MM.1S (cell line): ENCODE results near the gene DENND1A.
A peak's percentile ranks its signal among the peaks of the same experiment; 100 is the strongest.

Source experiments
- DNase-seq: peaks from one replicate; pipeline ENCODE4 v3.0.0-alpha.2; 2015
- H2AFZ ChIP-seq: fragments of 300-600 bp; sonication (generic); 2 replicates; pipeline ENCODE4 v1.6.0; 2016; ENCODE audit warnings: antibody characterized with exemption, low read length
- H3F3A ChIP-seq: fragments of 300-600 bp; sonication (generic); 2 replicates; pipeline ENCODE4 v1.6.1; 2016; ENCODE audit warnings: mild to moderate bottlenecking, antibody characterized with exemption, low read length, moderate library complexity, mixed read lengths; ENCODE audit not compliant: insufficient read depth
- H3K27ac ChIP-seq: fragments of 300-600 bp; sonication (generic); 2 replicates; pipeline ENCODE4 v1.5.1; 2016; ENCODE audit warnings: mild to moderate bottlenecking, low read length
- H3K27me3 ChIP-seq: fragments of 300-600 bp; sonication (generic); replicated peaks from 2 replicates; pipeline ENCODE4 v1.6.0; 2016; ENCODE audit warnings: low read length; ENCODE audit not compliant: insufficient read depth
- H3K36me3 ChIP-seq: fragments of 300-600 bp; sonication (generic); replicated peaks from 2 replicates; pipeline ENCODE4 v1.6.1; 2016; ENCODE audit warnings: mild to moderate bottlenecking, low read length, mixed read lengths; ENCODE audit not compliant: insufficient read depth
- H3K4me1 ChIP-seq: fragments of 300-600 bp; sonication (generic); 2 replicates; pipeline ENCODE4 v1.6.1; 2016; ENCODE audit warnings: low read length, mixed read lengths
- H3K4me2 ChIP-seq: fragments of 300-600 bp; sonication (generic); 2 replicates; pipeline ENCODE4 v1.6.0; 2016; ENCODE audit warnings: low read depth, low read length
- H3K4me3 ChIP-seq: fragments of 300-600 bp; sonication (generic); 2 replicates; pipeline ENCODE4 v1.5.1; 2016; ENCODE audit warnings: low read length, mixed read lengths
- H3K79me2 ChIP-seq: fragments of 300-600 bp; sonication (generic); 2 replicates; pipeline ENCODE4 v1.6.1; 2016; ENCODE audit warnings: mixed run types, low read length, mixed read lengths
- H3K9ac ChIP-seq: fragments of 300-600 bp; sonication (generic); 2 replicates; pipeline ENCODE4 v1.6.1; 2016; ENCODE audit warnings: low read length, mixed read lengths
- H3K9me2 ChIP-seq: fragments of 300-600 bp; sonication (generic); replicated peaks from 2 replicates; pipeline ENCODE4 v1.6.1; 2016; ENCODE audit warnings: mild to moderate bottlenecking, low read length, mixed read lengths; ENCODE audit not compliant: insufficient read depth
- H3K9me3 ChIP-seq: fragments of 300-600 bp; sonication (generic); replicated peaks from 2 replicates; pipeline ENCODE4 v1.6.1; 2016; ENCODE audit warnings: mild to moderate bottlenecking, low read length, mixed read lengths; ENCODE audit not compliant: insufficient read depth
- H4K20me1 ChIP-seq: fragments of 300-600 bp; sonication (generic); 2 replicates; pipeline ENCODE4 v1.6.1; 2016; ENCODE audit warnings: mild to moderate bottlenecking, low read length, moderate library complexity, mixed read lengths; ENCODE audit not compliant: insufficient read depth
- CTCF ChIP-seq: fragments of 300-600 bp; sonication (generic); IDR thresholded peaks from 2 replicates; pipeline ENCODE4 v1.5.1; 2016; ENCODE audit warnings: antibody characterized with exemption, low read length, mixed read lengths
- EZH2 ChIP-seq: fragments of 300-600 bp; sonication (generic); optimal IDR thresholded peaks from 2 replicates; pipeline ENCODE3; 2017; ENCODE audit warnings: low read depth, mild to moderate bottlenecking, antibody characterized with exemption, low read length, mixed read lengths
- EZH2phosphoT487 ChIP-seq: fragments of 300-600 bp; sonication (generic); IDR thresholded peaks from 2 replicates; pipeline ENCODE4 v1.6.1; 2018; ENCODE audit warnings: antibody characterized with exemption, low read length

DENND1A gene

GRCh38 chr9:123834889-123835562, 94.9 kb downstream of the DENND1A start:
- H3K79me2 ChIP-seq, result peaks cover 14% of the 10 kb centered on the region
- no peaks in the 10 kb centered on the region for H4K20me1 ChIP-seq
- TF ChIP-seq EZH2phosphoT487, result no peak
- no peak for TF ChIP-seq EZH2
- no peak for TF ChIP-seq CTCF
- H3F3A ChIP-seq, result no peaks in the 10 kb centered on the region
- H2AFZ ChIP-seq, result 0 out of 2 replicates have a peak overlapping the region, but pooled peaks have one; percentile 2
- H3K9me3 ChIP-seq, result no peaks in the 10 kb centered on the region
- no peak overlapping the region for H3K9ac ChIP-seq
- H3K4me3 ChIP-seq, result peak overlapping the region; percentile 18
- no peaks in the 10 kb centered on the region for H3K27me3 ChIP-seq
- peak; percentile 62 for DNase-seq
- H3K4me1 ChIP-seq, result peaks cover 18% of the 10 kb centered on the region
- no peaks in the 10 kb centered on the region for H3K36me3 ChIP-seq
- peak overlapping the region; percentile 8; the same call in 1 of the 2 replicates for H3K27ac ChIP-seq
- H3K4me2 ChIP-seq, result peak overlapping the region; percentile 58
- H3K9me2 ChIP-seq, result no peaks in the 10 kb centered on the region

DNA sequence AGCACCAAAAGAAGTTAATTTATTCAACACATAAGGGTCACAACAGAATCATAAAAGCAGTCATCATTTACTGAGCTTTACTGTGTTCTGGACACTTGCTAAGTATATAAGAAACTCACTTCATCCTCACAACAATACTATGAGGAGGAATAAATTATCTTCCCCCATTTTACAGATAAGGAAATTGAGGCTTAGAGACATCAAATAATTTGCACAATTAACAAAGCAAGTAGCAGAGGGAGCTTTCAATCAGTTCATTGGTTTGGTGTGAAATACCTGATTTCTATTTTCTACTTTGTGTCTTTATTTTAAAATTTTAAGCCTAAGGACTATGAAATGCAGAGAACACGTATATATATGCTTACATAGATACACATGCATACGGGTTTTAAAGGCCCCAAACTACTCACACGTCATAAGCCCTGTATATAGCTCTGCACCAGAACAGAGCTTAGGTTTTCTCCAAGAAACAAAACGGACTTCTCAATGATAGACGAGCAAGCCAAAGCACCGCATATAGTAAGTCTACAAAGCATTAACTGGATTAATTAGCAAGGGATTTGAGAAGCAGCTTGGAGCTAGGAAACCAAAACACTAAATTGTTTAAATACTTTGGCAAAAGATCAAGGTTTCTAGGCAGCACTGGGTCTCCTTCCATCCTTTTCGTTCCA, 95.6 kb downstream of the DENND1A start:
- Histone ChIP-seq H3K4me1 (peaks cover 18% of the 10 kb centered on the region), H3F3A (no peaks in the 10 kb centered on the region), H3K79me2 (peaks cover 14% of the 10 kb centered on the region), H3K9me2 (no peaks in the 10 kb centered on the region), H3K4me2 (peak overlapping the region; percentile 58), H3K9ac (no peak overlapping the region), H3K36me3 (no peaks in the 10 kb centered on the region), H3K27me3 (no peaks in the 10 kb centered on the region), H3K27ac (no peak overlapping the region), H3K9me3 (no peaks in the 10 kb centered on the region), H2AFZ (no peak overlapping the region), H4K20me1 (no peaks in the 10 kb centered on the region), H3K4me3 (peak overlapping the region; percentile 18; the same call in 1 of the 2 replicates)
- TF ChIP-seq CTCF, result no peak
- TF ChIP-seq EZH2phosphoT487, result no peak
- TF ChIP-seq EZH2, result no peak
- DNase-seq, result no peak

- H3K9me3 ChIP-seq, result no peaks in the 10 kb centered on the region
- no peak overlapping the region for H3K4me2 ChIP-seq
- no peaks in the 10 kb centered on the region for H3K9me2 ChIP-seq
- no peak for DNase-seq
- H3K36me3 ChIP-seq, result no peaks in the 10 kb centered on the region
- no peak overlapping the region for H3K27ac ChIP-seq
- TF ChIP-seq EZH2, result no peak
- TF ChIP-seq CTCF, result no peak
- TF ChIP-seq EZH2phosphoT487, result no peak
- no peaks in the 10 kb centered on the region for H3F3A ChIP-seq
- H3K79me2 ChIP-seq, result peaks cover 14% of the 10 kb centered on the region
- H3K4me3 ChIP-seq, result no peak overlapping the region
- H3K9ac ChIP-seq, result no peak overlapping the region
- peaks cover 18% of the 10 kb centered on the region for H3K4me1 ChIP-seq
- H2AFZ ChIP-seq, result no peak overlapping the region
- H4K20me1 ChIP-seq, result no peaks in the 10 kb centered on the region
- H3K27me3 ChIP-seq, result no peaks in the 10 kb centered on the region
Measured at GRCh38 chr9:123832858-123833650, 96.9 kb downstream of the DENND1A start.
